HL-60 (cell line): ENCODE results near the gene SNX27.

ENCODE experiments used
- POLR2AphosphoS5 ChIP-seq: IDR thresholded peaks from 2 replicates; pipeline ENCODE4 v1.6.1; 2012; ENCODE audit warnings: low read depth
- TF ChIP-seq, protein P1 (sequence below): IDR thresholded peaks from one replicate; pipeline ENCODE4 v1.5.1; 2011; ENCODE audit warnings: low read length, control low read depth, inconsistent platforms; ENCODE audit not compliant: insufficient read depth
- TF ChIP-seq, protein P2 (sequence below): IDR thresholded peaks from 2 replicates; pipeline ENCODE4 v1.6.1; 2012; ENCODE audit warnings: low read depth; ENCODE audit not compliant: insufficient replicate concordance

DNA sequence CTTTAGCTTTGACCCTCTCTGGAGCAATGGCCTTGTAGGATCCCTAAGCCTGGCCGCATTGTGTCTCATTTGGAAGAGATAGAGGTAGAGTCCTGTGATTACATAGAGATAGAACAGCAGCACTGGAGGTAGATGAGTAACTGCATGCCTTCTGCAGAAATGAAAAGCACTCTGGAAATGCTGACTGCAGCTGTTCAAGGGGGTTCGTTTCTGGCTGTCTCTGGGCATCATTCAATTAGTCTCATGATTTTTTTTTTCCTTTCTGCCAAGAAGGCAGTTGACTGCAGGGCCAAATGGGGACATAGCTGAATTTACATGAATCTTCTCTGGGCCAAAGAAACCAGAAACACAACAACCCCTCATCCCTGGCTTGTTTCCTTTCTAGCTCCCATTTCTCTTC is 28.1 kb upstream of the SNX27 start:
- TF ChIP-seq, protein P1, sequence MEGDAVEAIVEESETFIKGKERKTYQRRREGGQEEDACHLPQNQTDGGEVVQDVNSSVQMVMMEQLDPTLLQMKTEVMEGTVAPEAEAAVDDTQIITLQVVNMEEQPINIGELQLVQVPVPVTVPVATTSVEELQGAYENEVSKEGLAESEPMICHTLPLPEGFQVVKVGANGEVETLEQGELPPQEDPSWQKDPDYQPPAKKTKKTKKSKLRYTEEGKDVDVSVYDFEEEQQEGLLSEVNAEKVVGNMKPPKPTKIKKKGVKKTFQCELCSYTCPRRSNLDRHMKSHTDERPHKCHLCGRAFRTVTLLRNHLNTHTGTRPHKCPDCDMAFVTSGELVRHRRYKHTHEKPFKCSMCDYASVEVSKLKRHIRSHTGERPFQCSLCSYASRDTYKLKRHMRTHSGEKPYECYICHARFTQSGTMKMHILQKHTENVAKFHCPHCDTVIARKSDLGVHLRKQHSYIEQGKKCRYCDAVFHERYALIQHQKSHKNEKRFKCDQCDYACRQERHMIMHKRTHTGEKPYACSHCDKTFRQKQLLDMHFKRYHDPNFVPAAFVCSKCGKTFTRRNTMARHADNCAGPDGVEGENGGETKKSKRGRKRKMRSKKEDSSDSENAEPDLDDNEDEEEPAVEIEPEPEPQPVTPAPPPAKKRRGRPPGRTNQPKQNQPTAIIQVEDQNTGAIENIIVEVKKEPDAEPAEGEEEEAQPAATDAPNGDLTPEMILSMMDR, result no peak
- no peak for TF ChIP-seq POLR2AphosphoS5
- TF ChIP-seq, protein P2, sequence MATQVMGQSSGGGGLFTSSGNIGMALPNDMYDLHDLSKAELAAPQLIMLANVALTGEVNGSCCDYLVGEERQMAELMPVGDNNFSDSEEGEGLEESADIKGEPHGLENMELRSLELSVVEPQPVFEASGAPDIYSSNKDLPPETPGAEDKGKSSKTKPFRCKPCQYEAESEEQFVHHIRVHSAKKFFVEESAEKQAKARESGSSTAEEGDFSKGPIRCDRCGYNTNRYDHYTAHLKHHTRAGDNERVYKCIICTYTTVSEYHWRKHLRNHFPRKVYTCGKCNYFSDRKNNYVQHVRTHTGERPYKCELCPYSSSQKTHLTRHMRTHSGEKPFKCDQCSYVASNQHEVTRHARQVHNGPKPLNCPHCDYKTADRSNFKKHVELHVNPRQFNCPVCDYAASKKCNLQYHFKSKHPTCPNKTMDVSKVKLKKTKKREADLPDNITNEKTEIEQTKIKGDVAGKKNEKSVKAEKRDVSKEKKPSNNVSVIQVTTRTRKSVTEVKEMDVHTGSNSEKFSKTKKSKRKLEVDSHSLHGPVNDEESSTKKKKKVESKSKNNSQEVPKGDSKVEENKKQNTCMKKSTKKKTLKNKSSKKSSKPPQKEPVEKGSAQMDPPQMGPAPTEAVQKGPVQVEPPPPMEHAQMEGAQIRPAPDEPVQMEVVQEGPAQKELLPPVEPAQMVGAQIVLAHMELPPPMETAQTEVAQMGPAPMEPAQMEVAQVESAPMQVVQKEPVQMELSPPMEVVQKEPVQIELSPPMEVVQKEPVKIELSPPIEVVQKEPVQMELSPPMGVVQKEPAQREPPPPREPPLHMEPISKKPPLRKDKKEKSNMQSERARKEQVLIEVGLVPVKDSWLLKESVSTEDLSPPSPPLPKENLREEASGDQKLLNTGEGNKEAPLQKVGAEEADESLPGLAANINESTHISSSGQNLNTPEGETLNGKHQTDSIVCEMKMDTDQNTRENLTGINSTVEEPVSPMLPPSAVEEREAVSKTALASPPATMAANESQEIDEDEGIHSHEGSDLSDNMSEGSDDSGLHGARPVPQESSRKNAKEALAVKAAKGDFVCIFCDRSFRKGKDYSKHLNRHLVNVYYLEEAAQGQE, result no peak
